Measurements from ENCODE around the gene FAM72B.
A peak's percentile ranks its signal among the peaks of the same experiment; 100 is the strongest.
"Not testable (repeated sequence)": the region's sequence is repeated elsewhere in the genome, so short reads cannot be mapped to it uniquely, and the experiment has no call there.

Gene FAM72B

GRCh38 chr1:121184290-121185127 is at the start of gene FAM72B, which contains the start of gene SRGAP2C:
FAM72B (minus strand) TSS chr1:121184340; CDS start chr1:121183489, 851 bp downstream.
SRGAP2C (plus strand) TSS chr1:121184975; CDS start chr1:121187447, 2,472 bp downstream.
- DNase-seq (ENCODE audit: low read depth, low spot score): peak; percentile 93

- not testable (repeated sequence) for DNase-seq (ENCODE audit: low read depth, low spot score)
Observed at GRCh38 chr1:121232445-121233125, 48.4 kb upstream of the FAM72B start.

- not testable (repeated sequence) for DNase-seq (ENCODE audit: low read depth, low spot score)
Observed at GRCh38 chr1:121230636-121231035, 46.5 kb upstream of the FAM72B start.

GRCh38 chr1:121227544-121228330 is 43.6 kb upstream of the FAM72B start:
- not testable (repeated sequence) for DNase-seq (ENCODE audit: low read depth, low spot score)

- not testable (repeated sequence) for DNase-seq (ENCODE audit: low read depth, low spot score)
Observed at GRCh38 chr1:121226925-121227324, 42.8 kb upstream of the FAM72B start.

- DNase-seq (ENCODE audit: low read depth, low spot score): not testable (repeated sequence)
Observed at GRCh38 chr1:121226295-121226904, 42.3 kb upstream of the FAM72B start.

- DNase-seq (ENCODE audit: low read depth, low spot score): not testable (repeated sequence)
Observed at GRCh38 chr1:121224714-121225113, 40.6 kb upstream of the FAM72B start.

GRCh38 chr1:121221770-121222169 is 37.6 kb upstream of the FAM72B start:
- not testable (repeated sequence) for DNase-seq (ENCODE audit: low read depth, low spot score)

GRCh38 chr1:121216676-121217075 is 32.5 kb upstream of the FAM72B start:
- not testable (repeated sequence) for DNase-seq (ENCODE audit: low read depth, low spot score)

- not testable (repeated sequence) for DNase-seq (ENCODE audit: low read depth, low spot score)
Observed at GRCh38 chr1:121215699-121216417, 31.7 kb upstream of the FAM72B start.

- DNase-seq (ENCODE audit: low read depth, low spot score): not testable (repeated sequence)
Observed at GRCh38 chr1:121214544-121215156, 30.5 kb upstream of the FAM72B start.

GRCh38 chr1:121213491-121213890 is 29.4 kb upstream of the FAM72B start:
- not testable (repeated sequence) for DNase-seq (ENCODE audit: low read depth, low spot score)

- not testable (repeated sequence) for DNase-seq (ENCODE audit: low read depth, low spot score)
Observed at GRCh38 chr1:121210778-121211177, 26.6 kb upstream of the FAM72B start.

GRCh38 chr1:121208375-121208774 is 24.2 kb upstream of the FAM72B start:
- DNase-seq (ENCODE audit: low read depth, low spot score): not testable (repeated sequence)

GRCh38 chr1:121207328-121207727 is 23.2 kb upstream of the FAM72B start:
- not testable (repeated sequence) for DNase-seq (ENCODE audit: low read depth, low spot score)

- not testable (repeated sequence) for DNase-seq (ENCODE audit: low read depth, low spot score)
Observed at GRCh38 chr1:121205786-121206711, 21.9 kb upstream of the FAM72B start.

- DNase-seq (ENCODE audit: low read depth, low spot score): not testable (repeated sequence)
Observed at GRCh38 chr1:121202986-121203385, 18.8 kb upstream of the FAM72B start.

- DNase-seq (ENCODE audit: low read depth, low spot score): not testable (repeated sequence)
Observed at GRCh38 chr1:121200985-121201981, 17.1 kb upstream of the FAM72B start.
